NCI-H1694 (cell line): ENCODE measurements around the gene ZDHHC14.
A peak's percentile ranks its signal among the peaks of the same experiment; 100 is the strongest.
"Not testable (repeated sequence)": the region's sequence is repeated elsewhere in the genome, so short reads cannot be mapped to it uniquely, and the experiment has no call there.

Source experiments
- DNase-seq: peaks from one replicate; lab custom pipeline; 2025; lab: John Stamatoyannopoulos, UW

Gene ZDHHC14

DNA sequence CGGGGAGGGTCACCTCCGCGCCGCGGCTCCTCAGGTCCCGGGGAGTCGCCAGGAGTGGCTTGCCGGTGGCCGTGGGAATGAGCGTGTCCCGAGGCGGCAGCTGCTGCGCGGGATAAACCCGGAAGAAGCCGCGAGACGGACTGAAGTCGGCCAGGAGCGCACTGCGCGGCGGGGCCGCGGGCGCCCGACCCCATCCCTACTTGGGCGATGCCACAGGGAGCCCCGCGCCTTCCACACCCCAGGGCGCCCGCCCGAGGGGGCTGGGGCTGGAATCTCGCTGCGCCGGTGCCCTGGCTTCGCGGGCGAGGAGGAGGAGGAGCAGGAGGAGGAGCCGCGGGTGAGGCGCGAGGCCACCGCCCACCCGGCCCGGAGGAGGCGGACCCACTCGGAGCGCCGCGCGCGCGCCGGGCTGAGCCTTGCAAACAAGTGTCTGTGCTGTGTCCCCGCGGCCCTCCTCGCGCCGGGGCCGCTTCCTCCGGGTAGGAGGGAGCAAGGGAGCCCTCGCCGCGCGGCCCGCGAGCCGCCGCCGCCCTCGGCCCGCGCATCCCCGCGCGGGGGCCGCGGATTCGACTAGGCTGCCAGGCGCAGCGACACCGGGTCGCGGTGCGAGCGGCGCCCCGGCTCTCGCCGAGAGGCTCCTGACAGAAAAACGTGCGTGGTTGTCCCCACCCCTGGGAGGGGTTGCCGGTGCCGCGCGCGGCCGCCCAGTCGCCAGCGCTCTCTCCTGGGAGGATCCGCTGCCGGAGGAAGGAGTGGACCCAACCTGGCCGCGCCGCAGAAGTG, at the start of gene ZDHHC14:
Gene ZDHHC14, plus strand, starts transcription at position 412 of the 783 bp plus-strand sequence.
- peak; percentile 32 for DNase-seq

DNA sequence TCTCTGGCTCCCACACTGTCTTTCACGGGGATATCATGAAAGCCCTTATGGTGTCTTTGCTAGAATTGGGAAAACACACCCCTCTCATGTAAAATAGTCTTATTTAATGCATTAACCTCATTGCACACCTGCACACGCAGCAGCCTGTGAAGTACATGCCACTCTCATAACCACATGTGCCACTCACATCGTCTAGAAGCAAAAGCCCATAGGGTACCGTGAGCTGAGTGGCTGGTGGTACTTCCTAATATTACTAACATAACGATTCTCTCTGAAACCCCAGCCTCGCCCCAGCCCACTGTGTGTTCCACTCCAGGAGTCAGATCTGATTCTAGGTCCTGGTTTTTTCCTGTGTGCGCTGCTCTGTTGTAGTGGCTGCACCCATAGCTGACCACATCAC, 48.2 kb upstream of the ZDHHC14 start:
- DNase-seq = no peak

DNA sequence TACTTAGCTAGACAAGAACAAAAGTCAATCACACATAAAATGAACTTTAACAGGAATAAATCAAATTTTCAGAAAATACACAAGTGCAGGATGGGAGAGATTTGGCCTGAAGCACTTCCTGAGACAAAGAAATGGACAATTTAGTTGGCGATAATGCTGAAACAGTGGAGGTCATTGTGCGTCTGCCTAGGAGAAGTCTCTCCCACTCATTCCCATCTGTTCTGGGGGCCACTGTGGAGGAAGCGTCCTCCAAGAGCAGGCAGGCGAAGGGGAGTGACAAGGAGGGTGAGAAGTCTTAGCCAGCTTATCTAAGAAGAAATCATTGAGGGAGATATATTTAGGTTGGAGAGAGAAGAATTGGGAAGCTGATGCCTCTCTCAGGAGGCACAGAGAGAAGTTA, 47.5 kb upstream of the ZDHHC14 start:
- no peak for DNase-seq

DNA sequence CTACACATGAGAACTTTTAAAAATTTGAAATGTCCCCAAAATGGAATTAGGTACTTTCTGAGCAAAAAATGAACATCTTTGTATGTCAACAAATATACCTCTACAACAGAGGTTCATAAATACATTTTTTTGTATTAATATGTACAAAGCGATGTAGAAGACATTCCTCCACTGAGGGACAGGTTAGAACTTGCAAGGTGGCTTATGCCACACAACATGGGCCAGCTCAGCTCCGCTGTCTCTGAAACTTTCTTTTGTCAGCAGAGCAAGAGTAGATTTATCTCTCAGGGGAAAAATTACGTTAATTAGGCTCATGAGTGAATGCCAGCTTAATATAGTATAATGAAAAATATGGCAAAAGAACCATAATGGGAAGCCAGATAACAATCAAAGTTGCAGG, 47.0 kb upstream of the ZDHHC14 start:
- DNase-seq = no peak

GRCh38 chr6:157335829-157336228, 45.2 kb upstream of the ZDHHC14 start:
- no peak for DNase-seq

GRCh38 chr6:157337276-157337675, 43.7 kb upstream of the ZDHHC14 start:
- DNase-seq = not testable (repeated sequence)

- no peak for DNase-seq
Observed at GRCh38 chr6:157337751-157338150, 43.2 kb upstream of the ZDHHC14 start.

DNA sequence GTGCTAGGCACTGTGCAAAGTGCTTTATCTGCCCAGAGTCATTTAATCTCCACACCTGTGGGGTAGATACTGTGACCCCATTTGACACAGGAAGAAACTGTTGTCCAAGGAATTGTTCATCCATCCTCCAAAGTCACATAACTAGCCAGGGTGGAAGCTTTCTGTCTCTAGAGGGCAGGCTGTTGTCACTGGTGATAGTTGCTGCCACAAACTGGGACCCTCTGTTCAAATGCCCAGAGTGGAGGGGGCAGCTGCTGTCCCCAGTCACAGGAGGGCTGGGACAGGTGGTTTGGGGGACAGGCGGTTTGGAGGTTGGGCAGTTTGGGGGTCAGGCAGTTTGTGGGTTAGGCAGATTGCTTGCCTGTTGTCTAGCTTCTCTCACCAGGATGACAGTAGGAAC, 41.6 kb upstream of the ZDHHC14 start:
- DNase-seq = no peak

DNA sequence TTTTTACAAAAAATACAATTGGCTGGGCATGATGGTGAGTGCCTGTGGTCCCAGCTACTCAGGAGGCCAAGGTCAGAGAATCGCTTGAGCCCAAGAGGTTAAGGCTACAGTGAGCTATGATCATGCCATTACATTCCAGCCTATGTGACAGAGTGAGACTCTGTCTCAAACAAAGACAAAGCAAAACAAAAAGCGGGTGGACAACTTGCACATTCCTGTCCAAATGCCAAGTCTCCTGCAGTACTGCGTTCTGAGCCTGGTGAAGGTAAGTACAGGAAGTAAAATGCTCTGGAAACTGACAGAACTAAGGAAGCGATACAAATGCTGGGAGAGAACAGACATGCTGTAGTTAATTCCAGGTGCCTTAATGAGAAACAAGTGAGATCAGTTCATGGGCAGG, 37.3 kb upstream of the ZDHHC14 start:
- DNase-seq = no peak

DNA sequence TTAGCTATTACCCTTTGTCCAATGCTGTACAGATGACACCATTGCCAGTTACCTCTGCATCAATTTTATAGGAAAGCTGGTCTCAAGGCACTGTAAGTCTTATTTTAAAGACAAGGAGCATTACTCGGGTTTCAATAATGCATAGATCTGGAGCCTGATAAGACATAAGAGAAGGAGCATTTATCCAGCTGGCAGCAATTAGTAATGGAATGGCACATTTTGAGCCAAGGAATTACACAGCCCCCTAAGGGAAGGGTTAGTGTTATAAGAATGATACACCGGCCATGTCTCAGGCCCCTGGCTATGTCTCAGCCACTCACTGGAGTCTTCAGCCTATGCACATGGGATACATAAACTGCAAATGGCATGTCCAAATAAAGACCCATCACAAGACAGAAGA, 34.6 kb upstream of the ZDHHC14 start:
- no peak for DNase-seq

GRCh38 chr6:157358287-157358686, 22.7 kb upstream of the ZDHHC14 start:
- no peak for DNase-seq

- DNase-seq = no peak
Observed at GRCh38 chr6:157361886-157362285, 19.1 kb upstream of the ZDHHC14 start.

GRCh38 chr6:157364705-157365104, 16.3 kb upstream of the ZDHHC14 start:
- no peak for DNase-seq

DNA sequence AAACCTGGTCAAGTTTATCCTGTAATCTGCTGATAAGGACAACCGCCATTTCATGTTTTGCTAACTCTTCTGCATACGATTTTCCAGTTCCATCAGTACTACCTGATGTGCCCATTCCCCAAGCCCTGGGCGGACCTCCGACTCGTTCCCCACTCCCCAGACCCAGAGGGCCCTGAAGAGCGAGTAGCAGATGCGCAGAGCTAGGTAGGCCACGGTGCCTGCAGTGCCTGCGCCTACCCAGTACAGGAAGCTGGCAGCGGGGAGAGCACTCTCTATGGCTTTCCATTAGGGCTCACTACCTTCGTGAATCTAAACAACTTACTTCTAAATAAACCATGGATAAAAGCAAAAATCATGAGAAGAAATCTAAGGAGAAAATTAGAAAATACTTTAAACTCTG, 14.3 kb upstream of the ZDHHC14 start:
- DNase-seq = no peak

DNA sequence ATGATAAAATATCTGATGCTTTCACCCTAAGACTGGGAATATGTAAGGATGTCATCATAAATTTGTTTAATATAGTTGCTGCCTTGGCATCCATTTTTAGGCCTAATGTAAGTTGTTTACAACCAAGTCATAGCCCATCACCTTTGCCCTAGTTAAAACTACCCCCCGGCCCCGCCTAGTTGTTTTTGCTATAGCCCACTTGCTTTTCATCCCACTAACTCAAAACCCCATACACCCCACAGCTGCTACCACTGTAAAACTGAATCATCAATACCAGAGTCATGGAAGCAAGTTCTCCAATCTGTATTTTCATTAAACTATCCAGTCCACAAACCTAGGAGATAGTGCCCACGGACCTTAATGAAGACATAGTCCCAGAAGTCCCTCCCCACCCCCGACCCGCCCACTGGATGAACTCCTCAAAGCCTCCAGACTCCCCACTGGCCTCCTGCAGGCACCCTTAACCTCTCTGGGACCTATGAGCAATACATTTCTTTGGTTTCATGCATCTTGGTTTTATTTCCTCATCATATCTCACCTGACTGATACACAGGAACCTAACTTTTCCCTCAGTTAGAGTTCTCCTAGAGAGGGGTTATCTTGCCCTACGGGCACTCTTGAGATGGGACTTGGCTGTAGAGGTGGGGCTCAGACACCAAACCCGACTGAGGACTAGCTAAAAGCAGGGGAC, 12.5 kb upstream of the ZDHHC14 start:
- DNase-seq = no peak

DNA sequence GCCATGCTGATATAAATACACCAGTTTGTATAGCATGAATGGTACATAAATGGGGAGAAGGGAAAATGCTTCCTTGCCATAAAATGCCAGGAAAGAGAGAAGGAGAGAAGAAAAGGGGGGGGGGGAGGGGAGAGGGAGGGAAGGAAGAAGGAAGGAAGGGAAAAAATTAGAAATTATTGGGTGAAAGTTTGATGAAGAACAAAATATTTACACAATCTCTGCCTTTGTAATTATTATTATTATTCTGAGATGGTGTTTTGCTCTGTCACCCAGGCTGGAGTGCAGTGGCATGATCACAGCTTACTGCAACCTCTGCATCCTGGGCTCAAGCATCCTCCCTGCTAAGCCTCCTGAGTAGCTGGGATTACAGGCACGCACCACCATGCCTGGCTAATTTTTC, 10.2 kb upstream of the ZDHHC14 start:
- no peak for DNase-seq

GRCh38 chr6:157372501-157373280, 8.3 kb upstream of the ZDHHC14 start:
- DNase-seq = no peak

DNA sequence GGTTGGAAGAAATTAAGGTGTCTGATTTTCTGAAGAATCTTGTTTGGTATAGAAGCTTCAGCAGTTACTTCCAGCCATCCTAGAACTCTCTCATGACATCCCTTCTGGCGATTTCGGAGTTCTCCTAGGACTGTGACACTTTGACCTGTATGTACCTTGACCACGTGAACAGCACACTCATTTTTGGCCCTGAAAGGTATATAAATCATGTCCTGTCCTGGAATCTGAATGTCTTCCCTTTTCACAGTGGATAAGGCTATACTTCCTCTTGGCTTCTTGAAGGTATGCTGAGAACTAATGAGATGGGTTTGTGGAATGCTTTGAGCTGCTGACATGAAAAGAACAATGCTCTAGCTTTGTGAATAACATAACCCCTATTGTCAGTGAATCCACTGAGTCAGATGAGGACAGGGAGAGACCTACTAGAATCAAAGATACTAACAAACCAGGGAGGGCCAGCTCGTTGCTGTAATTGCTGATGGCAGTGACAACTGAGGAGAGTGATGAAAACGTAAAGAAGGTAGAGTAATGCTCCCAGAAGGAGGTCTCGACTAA, 6.0 kb upstream of the ZDHHC14 start:
- DNase-seq = no peak

GRCh38 chr6:157376241-157376640, 4.7 kb upstream of the ZDHHC14 start:
- no peak for DNase-seq

GRCh38 chr6:157376706-157377230, 4.2 kb upstream of the ZDHHC14 start:
- peak; percentile 69 for DNase-seq

DNA sequence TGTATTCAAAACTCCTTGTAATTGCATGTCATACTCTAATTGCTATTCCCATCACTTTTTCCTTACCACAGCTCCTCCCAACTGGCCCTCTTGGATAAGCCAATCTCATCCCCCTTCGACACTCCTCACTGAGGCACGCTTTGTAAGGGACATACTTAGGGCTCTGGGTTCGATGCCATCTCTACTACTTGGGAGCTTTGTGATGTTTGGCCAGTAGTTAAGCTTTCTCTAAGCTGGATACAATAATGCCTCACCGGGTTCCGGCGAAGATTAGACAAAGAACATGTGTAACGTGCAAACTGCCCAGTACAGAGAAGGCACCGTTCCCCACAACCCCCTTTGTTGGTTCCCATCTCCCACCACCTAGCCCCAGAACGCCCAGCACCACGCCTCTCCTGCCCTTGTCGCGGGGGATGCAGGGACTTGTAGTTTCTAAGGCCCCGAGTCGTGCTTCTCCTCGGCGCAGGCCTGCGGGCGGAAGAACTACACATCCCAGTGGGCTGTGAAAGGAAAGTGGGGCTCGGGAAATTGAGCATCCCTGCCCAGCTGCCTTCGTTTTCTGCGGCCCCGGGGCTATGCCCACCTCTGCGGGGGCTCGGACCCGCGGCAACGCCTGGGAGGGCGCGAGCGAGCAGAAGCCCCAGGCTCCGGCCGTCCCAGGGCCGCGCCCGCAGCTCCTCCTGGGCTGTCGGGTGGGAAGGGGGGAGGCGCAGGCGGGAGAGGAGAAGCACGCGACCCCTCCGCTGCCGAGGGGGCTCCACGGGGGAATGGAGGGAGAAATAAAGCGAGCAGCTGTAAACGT, 1.1 kb upstream of the ZDHHC14 start:
- peak; percentile 84 for DNase-seq

DNA sequence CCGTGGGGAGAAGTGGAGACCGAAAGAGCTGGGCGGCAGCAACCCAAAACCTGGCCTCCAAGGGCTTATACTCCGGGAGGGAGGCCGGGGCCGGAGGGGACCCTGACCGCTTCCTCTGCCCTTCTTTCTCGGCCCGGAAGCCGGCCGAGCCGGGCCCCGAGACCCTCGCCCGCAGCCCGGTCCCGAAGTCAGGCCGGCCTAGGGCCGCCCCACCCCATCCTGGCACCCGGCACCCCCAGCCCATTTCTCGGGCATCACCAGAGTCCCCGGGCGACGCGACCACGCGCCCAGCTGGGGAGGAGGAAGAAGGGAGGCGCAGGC, 572 bp upstream of the ZDHHC14 start:
- no peak for DNase-seq
